Mesenchymal stem cell (in vitro differentiated cells and primary cell): ENCODE results near the gene SMIM38.
A peak's percentile ranks its signal among the peaks of the same experiment; 100 is the strongest.

ENCODE experiments used
- DNase-seq: peaks from one replicate; pipeline ENCODE4 v3.0.0-alpha.2; 2013
- H2AFZ ChIP-seq: one replicate; pipeline ENCODE4 v1.6.1; 2013; ENCODE audit warnings: low read depth, mild to moderate bottlenecking, control low read depth, inconsistent platforms, low read length, moderate library complexity
- H2AK5ac ChIP-seq: 2 replicates; pipeline ENCODE4 v1.6.1; 2013; ENCODE audit warnings: low read length, moderate library complexity, mild to moderate bottlenecking, inconsistent platforms; ENCODE audit not compliant: severe bottlenecking
- H2BK120ac ChIP-seq: one replicate; pipeline ENCODE4 v1.6.1; 2013; ENCODE audit warnings: low read depth, mild to moderate bottlenecking, inconsistent platforms, low read length, moderate library complexity
- H2BK12ac ChIP-seq, 2 experiments: one replicate each; pipeline ENCODE4 v1.6.1; 2013; ENCODE audit warnings: inconsistent platforms in 2 of 2, low read length in 2 of 2, mild to moderate bottlenecking in 2 of 2, moderate library complexity in 2 of 2, control low read depth in 1 of 2
- H2BK15ac ChIP-seq: one replicate; pipeline ENCODE4 v1.6.1; 2013; ENCODE audit warnings: mild to moderate bottlenecking, low read depth, inconsistent platforms; ENCODE audit not compliant: poor library complexity, severe bottlenecking
- H2BK5ac ChIP-seq: 2 replicates; pipeline ENCODE4 v1.6.1; 2013; ENCODE audit warnings: low read depth, mild to moderate bottlenecking, low read length, control low read depth, inconsistent platforms; ENCODE audit not compliant: poor library complexity, severe bottlenecking
- H3K14ac ChIP-seq, 2 experiments: one replicate each; pipeline ENCODE4 v1.6.1; 2013; ENCODE audit warnings: inconsistent platforms in 2 of 2, low read length in 2 of 2, control low read depth in 1 of 2, mild to moderate bottlenecking in 1 of 2, moderate library complexity in 1 of 2
- H3K18ac ChIP-seq, 2 experiments: one replicate each; pipeline ENCODE4 v1.6.1; 2013; ENCODE audit warnings: inconsistent platforms in 2 of 2, low read length in 2 of 2, control low read depth in 1 of 2, low read depth in 1 of 2, mild to moderate bottlenecking in 1 of 2
- H3K23ac ChIP-seq, 2 experiments: one replicate each; pipeline ENCODE4 v1.6.1; 2013; ENCODE audit warnings: inconsistent platforms in 2 of 2, low read length in 2 of 2, mild to moderate bottlenecking in 2 of 2, moderate library complexity in 2 of 2, control low read depth in 1 of 2
- H3K27ac ChIP-seq: 2 replicates; pipeline ENCODE4 v1.5.1; 2013; ENCODE audit warnings: mild to moderate bottlenecking, moderate library complexity, low read length, control low read depth, inconsistent platforms; ENCODE audit not compliant: poor library complexity, severe bottlenecking
- H3K27me3 ChIP-seq, 2 experiments: 2 replicates each; pipeline versions ENCODE4 v1.6.1 to v1.7.0; 2013; ENCODE audit warnings: low read length in 2 of 2, mild to moderate bottlenecking in 2 of 2, moderate library complexity in 2 of 2, control low read depth in 1 of 2, inconsistent platforms in 1 of 2; ENCODE audit not compliant: control insufficient read depth in 1 of 2, insufficient read depth in 1 of 2
- H3K36me3 ChIP-seq, 2 experiments: 2 replicates each; pipeline versions ENCODE4 v1.6.1 to v1.7.0; 2013; ENCODE audit warnings: low read length in 2 of 2, control low read depth in 1 of 2, inconsistent platforms in 1 of 2, low read depth in 1 of 2, mild to moderate bottlenecking in 1 of 2; ENCODE audit not compliant: insufficient read depth in 2 of 2, control insufficient read depth in 1 of 2
- H3K4ac ChIP-seq, 2 experiments: one replicate each; pipeline ENCODE4 v1.6.1; 2013; ENCODE audit warnings: inconsistent platforms in 2 of 2, low read length in 2 of 2, mild to moderate bottlenecking in 2 of 2, moderate library complexity in 2 of 2, control low read depth in 1 of 2, low read depth in 1 of 2
- H3K4me1 ChIP-seq: 2 replicates; pipeline ENCODE4 v1.6.1; 2013; ENCODE audit warnings: low read depth, low read length, control low read depth; ENCODE audit not compliant: control insufficient read depth, insufficient read depth
- H3K4me2 ChIP-seq: 2 replicates; pipeline ENCODE4 v1.6.1; 2013; ENCODE audit warnings: low read length, mild to moderate bottlenecking, inconsistent platforms; ENCODE audit not compliant: poor library complexity, severe bottlenecking
- H3K4me3 ChIP-seq, 2 experiments: 2 replicates each; pipeline versions ENCODE4 v1.5.1 to v1.7.0; 2013; ENCODE audit warnings: low read length in 2 of 2, mild to moderate bottlenecking in 2 of 2, control low read depth in 1 of 2, low read depth in 1 of 2; ENCODE audit not compliant: insufficient read depth in 1 of 2
- H3K79me1 ChIP-seq: replicated peaks from 2 replicates; pipeline ENCODE4 v1.6.1; 2013; ENCODE audit warnings: mild to moderate bottlenecking, control low read depth, low read length, inconsistent platforms; ENCODE audit not compliant: poor library complexity, severe bottlenecking
- H3K9ac ChIP-seq: 2 replicates; pipeline ENCODE4 v1.7.0; 2013; ENCODE audit warnings: mild to moderate bottlenecking, low read length, moderate library complexity
- H3K9me3 ChIP-seq: 2 replicates; pipeline ENCODE4 v1.7.0; 2013; ENCODE audit warnings: mild to moderate bottlenecking, low read length; ENCODE audit not compliant: control insufficient read depth
- H4K8ac ChIP-seq: one replicate; pipeline ENCODE4 v1.6.1; 2013; ENCODE audit warnings: inconsistent platforms, mild to moderate bottlenecking, low read length, moderate library complexity
- H4K91ac ChIP-seq: one replicate; pipeline ENCODE4 v1.6.1; 2013; ENCODE audit warnings: mild to moderate bottlenecking, low read length, inconsistent platforms
- WGBS: methylation state at CpG from one replicate; pipeline ENCODE4 v1.1.7; 2013; ENCODE audit warnings: mixed read lengths; 5-methylcytosine and 5-hydroxymethylcytosine counted together

SMIM38 gene

GRCh38 chr11:69199583-69200315 is 44.0 kb downstream of the SMIM38 start:
- DNase-seq: no peak
- H2BK12ac ChIP-seq: no peak overlapping the region
- no peaks in the 10 kb centered on the region for H3K36me3 ChIP-seq
- H3K14ac ChIP-seq: no peak overlapping the region
- H3K9ac ChIP-seq: no peak overlapping the region
- no peak overlapping the region for H4K91ac ChIP-seq
- no peak overlapping the region for H3K4me3 ChIP-seq
- H2BK5ac ChIP-seq: no peak overlapping the region
- H3K4ac ChIP-seq: no peak overlapping the region
- H2BK120ac ChIP-seq: no peak overlapping the region
- H3K27me3 ChIP-seq: peaks cover 72 to 83% of the 10 kb centered on the region in 2 experiments
- no peak overlapping the region for H3K27ac ChIP-seq
- no peak overlapping the region for H2BK15ac ChIP-seq
- 90% methylated on average over 10 of the region's 10 CpGs for WGBS
- H3K18ac ChIP-seq: no peak overlapping the region
- no peak overlapping the region for H2AFZ ChIP-seq
- no peaks in the 10 kb centered on the region for H3K4me1 ChIP-seq
- no peaks in the 10 kb centered on the region for H3K79me1 ChIP-seq
- H4K8ac ChIP-seq: no peak overlapping the region
- H3K23ac ChIP-seq: no peak overlapping the region
- no peak overlapping the region for H2AK5ac ChIP-seq
- peaks cover 22% of the 10 kb centered on the region for H3K9me3 ChIP-seq
- H3K4me2 ChIP-seq: no peak overlapping the region

- Histone ChIP-seq H3K4me1 (no peaks in the 10 kb centered on the region), H3K4me2 (no peak overlapping the region), H2BK12ac (no peak overlapping the region), H3K79me1 (no peaks in the 10 kb centered on the region), H2AFZ (no peak overlapping the region), H3K9ac (no peak overlapping the region), H3K9me3 (peaks cover 16% of the 10 kb centered on the region), H3K36me3 (no peaks in the 10 kb centered on the region), H3K4ac (no peak overlapping the region), H2AK5ac (no peak overlapping the region), H4K91ac (no peak overlapping the region), H3K14ac (no peak overlapping the region), H2BK120ac (no peak overlapping the region), H3K4me3 (no peak overlapping the region), H3K23ac (no peak overlapping the region), H2BK15ac (no peak overlapping the region), H4K8ac (no peak overlapping the region), H3K27ac (no peak overlapping the region), H3K27me3 (peaks cover 72 to 84% of the 10 kb centered on the region in 2 experiments), H2BK5ac (no peak overlapping the region), H3K18ac (no peak overlapping the region)
- DNase-seq: no peak
- WGBS: 76% methylated on average over 32 of the region's 32 CpGs
Measured at GRCh38 chr11:69200331-69201065, 44.8 kb downstream of the SMIM38 start.

DNA sequence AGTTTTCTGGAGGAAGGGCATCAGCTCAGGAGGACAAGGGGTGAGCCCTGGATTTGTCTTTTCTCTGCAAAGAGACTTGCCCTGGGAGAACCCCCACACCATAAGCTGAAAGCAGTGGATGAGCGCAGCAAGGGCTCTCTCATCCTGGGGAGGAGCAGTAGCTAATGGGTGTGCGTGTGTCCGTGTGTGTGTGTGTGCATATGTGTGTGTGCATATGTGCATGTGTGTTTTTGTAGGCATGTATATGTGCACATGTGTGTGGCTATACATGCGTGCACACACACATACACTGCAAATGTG is 45.3 kb downstream of the SMIM38 start:
- peaks cover 72 to 84% of the 10 kb centered on the region in 2 experiments for H3K27me3 ChIP-seq
- no peak overlapping the region for H2BK5ac ChIP-seq
- no peak overlapping the region for H2BK12ac ChIP-seq
- H2BK15ac ChIP-seq: no peak overlapping the region
- H3K4me3 ChIP-seq: no peak overlapping the region
- H3K79me1 ChIP-seq: no peaks in the 10 kb centered on the region
- H3K9ac ChIP-seq: no peak overlapping the region
- no peak overlapping the region for H3K23ac ChIP-seq
- H3K14ac ChIP-seq: no peak overlapping the region
- no peak overlapping the region for H3K18ac ChIP-seq
- H4K91ac ChIP-seq: no peak overlapping the region
- no peaks in the 10 kb centered on the region for H3K4me1 ChIP-seq
- no peak for DNase-seq
- H4K8ac ChIP-seq: no peak overlapping the region
- H2BK120ac ChIP-seq: no peak overlapping the region
- H3K27ac ChIP-seq: no peak overlapping the region
- no peak overlapping the region for H2AFZ ChIP-seq
- H3K4me2 ChIP-seq: no peak overlapping the region
- H3K36me3 ChIP-seq: no peaks in the 10 kb centered on the region
- peaks cover 16% of the 10 kb centered on the region for H3K9me3 ChIP-seq
- 96% methylated on average over 4 of the region's 4 CpGs for WGBS
- no peak overlapping the region for H2AK5ac ChIP-seq
- H3K4ac ChIP-seq: no peak overlapping the region

DNA sequence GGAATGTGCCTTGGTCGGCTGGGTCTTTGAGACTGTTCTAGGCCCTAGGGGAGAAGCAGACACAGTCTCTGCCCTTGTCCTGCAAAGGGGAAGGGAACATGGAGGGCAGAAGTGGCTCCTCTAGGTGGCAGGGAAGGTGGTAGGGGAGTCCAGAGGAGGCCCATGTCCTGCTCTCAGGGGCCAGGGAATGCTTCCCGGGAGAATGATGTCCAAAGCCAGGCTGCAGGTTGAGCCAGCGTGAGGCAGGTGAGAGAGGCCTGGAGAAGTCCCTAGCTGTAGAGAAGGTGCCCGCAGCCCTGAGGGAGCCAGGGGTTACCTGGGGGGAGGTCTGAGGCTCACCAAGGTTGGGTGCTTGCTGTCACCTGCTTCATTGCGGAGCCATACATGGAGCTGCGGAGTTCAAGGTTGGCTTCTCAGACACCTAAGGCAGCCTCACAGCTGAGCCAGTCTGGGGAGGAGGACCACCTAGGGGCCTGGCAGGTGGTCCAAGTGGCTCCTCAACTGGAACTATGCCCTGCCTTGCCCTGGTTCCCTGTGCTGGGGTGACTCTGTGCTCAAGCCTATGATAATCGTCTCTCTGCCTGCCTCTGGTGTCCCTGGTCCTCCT is 46.1 kb downstream of the SMIM38 start:
- Histone ChIP-seq H3K4me1 (no peaks in the 10 kb centered on the region), H3K4me3 (no peak overlapping the region), H4K91ac (no peak overlapping the region), H2BK15ac (no peak overlapping the region), H3K23ac (no peak overlapping the region), H3K36me3 (no peaks in the 10 kb centered on the region), H4K8ac (no peak overlapping the region), H3K4me2 (no peak overlapping the region), H3K4ac (no peak overlapping the region), H3K14ac (peak overlapping the region in 1 of 2 experiments; percentile 16), H3K9me3 (peaks cover 16% of the 10 kb centered on the region), H2BK5ac (no peak overlapping the region), H3K27me3 (peaks cover 66 to 78% of the 10 kb centered on the region in 2 experiments), H3K79me1 (no peaks in the 10 kb centered on the region), H2AFZ (no peak overlapping the region), H3K18ac (no peak overlapping the region), H2AK5ac (no peak overlapping the region), H3K9ac (no peak overlapping the region), H2BK12ac (no peak overlapping the region), H2BK120ac (no peak overlapping the region), H3K27ac (no peak overlapping the region)
- WGBS: 94% methylated on average over 7 of the region's 7 CpGs
- no peak for DNase-seq
